HG02970 (cell line): ENCODE measurements around the gene BAIAP3.

ENCODE experiments used
- ATAC-seq: cut with Tn5 transposase; IDR thresholded peaks from one replicate; pipeline ENCODE4 v1.9.1; 2021; ENCODE audit warnings: mild to moderate bottlenecking, moderate library complexity, moderate number of reproducible peaks; ENCODE audit not compliant: unreplicated experiment, low FRiP score

The BAIAP3 gene

GRCh38 chr16:1330931-1331711 is 2.3 kb upstream of the BAIAP3 start:
- ATAC-seq: no peak

GRCh38 chr16:1331712-1332617 is 1.5 kb upstream of the BAIAP3 start:
- ATAC-seq: no peak

GRCh38 chr16:1332618-1333148 is 762 bp upstream of the BAIAP3 start:
- no peak for ATAC-seq

GRCh38 chr16:1333854-1334700 is 632 bp downstream of the BAIAP3 start:
- ATAC-seq: no peak

GRCh38 chr16:1334739-1335138 is 1.3 kb downstream of the BAIAP3 start:
- no peak for ATAC-seq

- ATAC-seq: no peak
These were observed 1.9 kb downstream of the BAIAP3 start for GRCh38 chr16:1335211-1335971.

- ATAC-seq: no peak
These were observed 2.6 kb downstream of the BAIAP3 start for GRCh38 chr16:1335996-1336395.

GRCh38 chr16:1336619-1337018 is 3.2 kb downstream of the BAIAP3 start:
- no peak for ATAC-seq

- no peak for ATAC-seq
These were observed 4.0 kb downstream of the BAIAP3 start for GRCh38 chr16:1337486-1337885.

GRCh38 chr16:1338119-1338730 is 4.8 kb downstream of the BAIAP3 start:
- ATAC-seq: no peak

GRCh38 chr16:1338855-1339675 is 5.6 kb downstream of the BAIAP3 start:
- no peak for ATAC-seq

GRCh38 chr16:1340730-1341494 is 7.5 kb downstream of the BAIAP3 start:
- no peak for ATAC-seq

GRCh38 chr16:1341495-1342420 is 8.3 kb downstream of the BAIAP3 start:
- ATAC-seq: no peak

- ATAC-seq: peak; percentile 81
These were observed 9.3 kb downstream of the BAIAP3 start for GRCh38 chr16:1342526-1343427.

GRCh38 chr16:1343428-1344242 is 10.2 kb downstream of the BAIAP3 start:
- ATAC-seq: no peak
